Tibial artery (tissue), 4 donors: ENCODE results near the gene GGT5.
A peak's percentile ranks its signal among the peaks of the same experiment; 100 is the strongest.
"Not testable (repeated sequence)": the region's sequence is repeated elsewhere in the genome, so short reads cannot be mapped to it uniquely, and the experiment has no call there.

ENCODE experiments used
- DNase-seq, 2 donors: peaks; one replicate each; pipeline ENCODE4 v3.0.0-alpha.2; 2019
- H3K27ac ChIP-seq, 2 donors: fragments of 200-600 bp; sonication (generic) in 1 of 2; 1 replicate in 1 of 2; 2 replicates in 1 of 2; pipeline ENCODE4 v1.5.1; 2018 to 2019; ENCODE audit warnings: mild to moderate bottlenecking in 1 of 2
- H3K27me3 ChIP-seq, 2 donors: fragments of 200-600 bp; sonication (generic) in 1 of 2; one replicate each; pipeline versions ENCODE4 v1.5.1 to v1.6.0; 2016 to 2019
- H3K36me3 ChIP-seq, 3 donors: fragments of 200-600 bp; sonication (generic) in 2 of 3; one replicate each; pipeline ENCODE4 v1.5.1; 2016 to 2019; ENCODE audit warnings: mild to moderate bottlenecking in 2 of 3
- H3K4me1 ChIP-seq, 4 donors: fragments of 200-600 bp; sonication (generic) in 2 of 4; 1 replicate in 3 of 4; 2 replicates in 1 of 4; pipeline ENCODE4 v1.5.1; 2016 to 2019
- H3K4me3 ChIP-seq, 2 donors: fragments of 200-600 bp; sonication (generic) in 1 of 2; 1 replicate in 1 of 2; 2 replicates in 1 of 2; pipeline ENCODE4 v1.5.1; 2018 to 2019; ENCODE audit warnings: mild to moderate bottlenecking in 2 of 2
- H3K9me3 ChIP-seq, 3 donors: fragments of 200-600 bp; sonication (generic) in 1 of 3; one replicate each; pipeline ENCODE4 v1.5.1; 2016 to 2019
- intact Hi-C: fragments of 100-400 bp; cut with DNase I; formaldehyde crosslinking; loops from one replicate; pipeline ENCODE4 v1.15.0; 2023; ENCODE audit warnings: low total_unique reads
- TF ChIP-seq, protein P1 (sequence below), 2 experiments: fragments of 200-600 bp in 1 of 2; fragments of 450-650 bp in 1 of 2; IDR thresholded peaks; one replicate each; pipeline ENCODE4 v1.5.1; 2017 to 2019; ENCODE audit warnings: antibody characterized with exemption in 2 of 2, mild to moderate bottlenecking in 1 of 2, moderate library complexity in 1 of 2

Gene GGT5

DNA sequence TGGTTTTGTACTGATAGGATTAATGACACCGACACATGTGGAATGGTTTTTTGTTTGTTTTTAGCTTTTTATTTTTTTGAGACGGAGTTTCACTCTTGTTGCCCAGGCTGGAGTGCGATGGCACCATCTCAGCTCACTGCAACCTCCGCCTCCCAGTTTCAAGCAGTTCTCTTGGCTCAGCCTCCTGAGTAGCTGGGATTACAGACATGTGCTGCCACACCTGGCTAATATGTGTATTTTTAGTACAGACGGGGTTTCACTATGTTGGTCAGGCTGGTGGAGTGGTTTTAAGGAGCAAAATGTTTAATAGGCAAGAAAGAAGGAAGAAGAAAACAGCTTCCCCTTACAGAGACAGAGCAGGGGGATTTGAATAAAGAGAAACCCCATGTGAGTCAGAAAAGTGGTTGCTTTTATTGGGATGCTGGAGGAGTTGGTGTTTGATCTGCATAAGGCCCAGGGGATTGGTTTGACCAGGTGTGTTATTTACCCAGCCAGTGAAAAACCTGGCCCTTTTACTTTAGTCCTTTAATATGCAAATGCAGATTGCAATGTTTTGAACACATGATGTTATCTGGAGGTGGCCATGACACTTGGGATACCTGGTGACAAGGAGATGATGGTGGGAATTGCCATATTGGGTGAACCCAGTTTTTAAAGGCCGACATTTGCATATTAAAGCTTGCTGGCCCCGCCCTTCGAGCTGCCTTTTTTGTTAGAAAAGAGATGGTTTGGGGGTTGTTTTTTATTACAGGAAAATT lies 39.3 kb downstream of the GGT5 start:
- Histone ChIP-seq H3K27ac (no peak overlapping the region), H3K27me3 (no peaks in the 10 kb centered on the region), H3K4me3 (no peak overlapping the region), H3K4me1 (peaks cover 3 to 38% (median 26%) of the 10 kb centered on the region in 4 donors), H3K9me3 (no peaks in the 10 kb centered on the region), H3K36me3 (no peaks in the 10 kb centered on the region)
- intact Hi-C loops = no loop called here
- TF ChIP-seq, protein P1, sequence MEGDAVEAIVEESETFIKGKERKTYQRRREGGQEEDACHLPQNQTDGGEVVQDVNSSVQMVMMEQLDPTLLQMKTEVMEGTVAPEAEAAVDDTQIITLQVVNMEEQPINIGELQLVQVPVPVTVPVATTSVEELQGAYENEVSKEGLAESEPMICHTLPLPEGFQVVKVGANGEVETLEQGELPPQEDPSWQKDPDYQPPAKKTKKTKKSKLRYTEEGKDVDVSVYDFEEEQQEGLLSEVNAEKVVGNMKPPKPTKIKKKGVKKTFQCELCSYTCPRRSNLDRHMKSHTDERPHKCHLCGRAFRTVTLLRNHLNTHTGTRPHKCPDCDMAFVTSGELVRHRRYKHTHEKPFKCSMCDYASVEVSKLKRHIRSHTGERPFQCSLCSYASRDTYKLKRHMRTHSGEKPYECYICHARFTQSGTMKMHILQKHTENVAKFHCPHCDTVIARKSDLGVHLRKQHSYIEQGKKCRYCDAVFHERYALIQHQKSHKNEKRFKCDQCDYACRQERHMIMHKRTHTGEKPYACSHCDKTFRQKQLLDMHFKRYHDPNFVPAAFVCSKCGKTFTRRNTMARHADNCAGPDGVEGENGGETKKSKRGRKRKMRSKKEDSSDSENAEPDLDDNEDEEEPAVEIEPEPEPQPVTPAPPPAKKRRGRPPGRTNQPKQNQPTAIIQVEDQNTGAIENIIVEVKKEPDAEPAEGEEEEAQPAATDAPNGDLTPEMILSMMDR (IDR thresholded peaks at IDR 0.05) = no peak
- no peak for DNase-seq

DNA sequence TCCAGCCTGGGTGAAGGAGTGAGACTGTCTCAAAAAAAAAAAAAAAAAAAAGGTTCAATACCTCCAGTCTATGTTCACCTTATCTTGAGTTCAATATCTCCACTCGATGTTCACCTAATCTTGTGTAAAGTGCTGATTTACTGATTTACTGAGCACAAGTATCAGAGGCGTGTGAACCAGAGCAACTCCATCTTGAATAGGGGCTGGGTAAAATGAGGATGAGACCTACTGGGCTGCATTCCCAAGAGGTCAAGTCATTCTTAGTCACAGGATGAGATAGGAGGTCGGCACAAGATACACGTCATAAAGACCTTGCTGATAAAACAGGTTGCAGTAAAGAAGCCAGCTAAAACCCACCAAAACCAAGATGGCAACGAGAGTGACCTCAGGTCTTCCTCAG lies 41.0 kb downstream of the GGT5 start:
- DNase-seq, H3K27ac ChIP-seq, H3K27me3 ChIP-seq, intact Hi-C loops, H3K9me3 ChIP-seq, H3K36me3 ChIP-seq, H3K4me3 ChIP-seq: not testable (repeated sequence)
- peaks cover 3 to 52% (median 25%) of the 10 kb centered on the region in 4 donors for H3K4me1 ChIP-seq

DNA sequence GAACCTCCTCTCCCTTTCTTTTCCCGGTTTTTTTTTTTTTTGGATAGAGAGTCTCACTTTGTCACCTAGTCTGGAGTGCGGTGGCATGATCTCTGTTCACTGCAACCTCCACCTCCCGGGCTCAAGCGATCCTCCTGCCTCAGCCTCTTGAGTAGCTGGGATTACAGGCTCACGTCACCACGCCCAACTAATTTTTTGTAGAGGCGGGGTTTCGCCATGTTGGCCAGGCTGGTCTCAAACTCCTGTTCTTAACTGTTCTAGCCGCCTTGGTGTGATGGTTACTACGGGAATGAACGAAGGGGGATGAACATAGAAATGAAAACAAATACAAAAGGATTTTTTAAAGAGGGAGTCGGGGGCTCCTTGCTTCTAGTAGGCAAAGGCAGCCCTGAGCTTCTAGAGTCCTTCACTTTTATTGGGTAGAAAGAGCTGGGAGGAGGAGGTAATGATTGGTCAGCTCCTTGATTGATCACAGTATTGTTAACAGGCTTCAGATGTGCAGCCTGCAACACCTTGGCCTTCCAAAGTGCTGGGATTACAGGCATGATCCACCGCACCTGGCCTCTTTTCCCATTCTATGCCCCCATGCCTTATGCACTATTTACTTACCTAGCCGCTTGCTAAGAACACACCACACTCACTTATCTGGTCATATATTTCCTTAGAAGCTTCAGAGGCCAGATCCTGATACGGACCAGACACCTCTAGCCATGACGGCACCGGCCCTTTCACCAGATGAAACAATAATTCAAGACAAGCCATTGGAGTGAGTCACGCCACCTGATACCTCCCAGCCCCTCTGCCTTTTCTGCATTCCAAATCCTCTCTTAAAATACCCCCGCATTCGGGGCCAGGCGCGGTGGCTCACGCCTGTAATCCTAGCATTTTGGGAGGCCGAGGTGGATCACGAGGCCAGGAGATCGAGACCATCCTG lies 42.9 kb downstream of the GGT5 start:
- Histone ChIP-seq H3K4me3 (no peak overlapping the region), H3K36me3 (no peaks in the 10 kb centered on the region), H3K27me3 (no peaks in the 10 kb centered on the region), H3K9me3 (no peaks in the 10 kb centered on the region), H3K27ac (no peak overlapping the region), H3K4me1 (peaks cover 3 to 46% (median 19%) of the 10 kb centered on the region in 4 donors)
- no peak for DNase-seq
- TF ChIP-seq, protein P1 (IDR thresholded peaks at IDR 0.05) = no peak
- intact Hi-C loops = no loop called here

DNA sequence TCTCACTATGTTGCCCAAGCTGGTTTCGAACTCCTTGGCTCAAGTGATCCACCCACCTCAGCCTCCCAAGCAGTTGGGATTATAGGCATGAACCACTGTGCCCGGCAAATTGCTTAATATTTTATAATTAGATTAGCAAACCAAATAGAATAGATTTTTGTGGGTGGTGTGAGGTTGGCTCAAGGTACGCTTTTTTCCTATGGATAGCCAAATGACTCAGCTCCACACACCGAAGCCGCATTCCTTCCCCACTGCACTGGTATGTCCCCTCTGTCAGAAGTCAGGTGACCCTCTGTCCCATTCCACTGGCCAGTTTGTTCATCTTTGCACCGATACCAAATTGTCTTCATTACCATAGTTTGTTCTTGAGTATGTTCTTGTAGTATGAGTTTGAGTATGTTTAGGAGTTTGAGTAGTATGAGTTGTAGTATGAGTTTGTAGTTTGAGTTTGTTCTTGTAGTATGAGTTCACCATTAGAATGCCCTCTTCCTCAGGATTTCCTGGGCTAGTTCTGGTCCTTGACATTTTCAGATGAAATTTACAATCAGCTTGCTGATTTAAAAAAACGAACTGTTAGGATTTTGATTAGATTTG lies 44.2 kb downstream of the GGT5 start:
- peaks cover 0 to 34% (median 12%) of the 10 kb centered on the region in 4 donors for H3K4me1 ChIP-seq

DNA sequence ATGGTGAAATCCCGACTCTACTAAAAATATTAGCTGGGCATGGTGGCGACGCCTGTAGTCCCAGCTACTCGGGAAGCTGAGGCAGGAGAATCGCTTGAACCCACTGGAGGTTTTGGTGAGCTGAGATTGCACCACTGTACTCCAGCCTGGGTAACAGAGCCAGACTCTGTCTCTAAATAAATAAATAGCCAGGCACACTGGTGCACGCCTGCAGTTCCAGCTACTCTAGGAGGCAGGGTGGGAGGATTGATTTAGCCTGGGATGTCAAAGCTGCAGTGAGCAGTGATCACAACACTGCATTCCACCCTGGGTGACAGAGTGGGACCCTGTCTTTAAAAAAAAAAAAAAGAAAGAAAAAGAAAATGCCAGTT lies 46.2 kb downstream of the GGT5 start:
- intact Hi-C loops = no loop called here
- peak overlapping the region; percentile 38 to 59 for H3K27ac ChIP-seq
- H3K36me3 ChIP-seq = no peaks in the 10 kb centered on the region
- H3K9me3 ChIP-seq = no peaks in the 10 kb centered on the region
- no peaks in the 10 kb centered on the region for H3K27me3 ChIP-seq
- H3K4me1 ChIP-seq = peaks cover 0 to 30% (median 12%) of the 10 kb centered on the region in 4 donors
- TF ChIP-seq, protein P1 (IDR thresholded peaks at IDR 0.05) = no peak
- DNase-seq = no peak
- H3K4me3 ChIP-seq = no peak overlapping the region

More for the DNA sequence above, 44.2 kb downstream of the GGT5 start:
- Histone ChIP-seq H3K27ac (no peak overlapping the region), H3K36me3 (no peaks in the 10 kb centered on the region), H3K9me3 (no peaks in the 10 kb centered on the region), H3K27me3 (no peaks in the 10 kb centered on the region), H3K4me3 (no peak overlapping the region)
- intact Hi-C loops = no loop called here
- DNase-seq = no peak
- TF ChIP-seq, protein P1 (IDR thresholded peaks at IDR 0.05) = no peak
